Heart right ventricle (tissue), 16 donors: ENCODE measurements around the gene PLAC9. TPM values are rescaled to one million over a fixed set of nuclear protein-coding genes. Genes with fewer than 3 reads are reported as not detected.

Source experiments
- ATAC-seq, 8 donors: fragments of 200-7000 bp; cut with Tn5 transposase; one replicate each; pipeline ENCODE4 v1.9.1; 2020; ENCODE audit warnings: mild to moderate bottlenecking in 8 of 8, moderate library complexity in 8 of 8, moderate number of reproducible peaks in 1 of 8
- DNase-seq, 2 donors: peaks; one replicate each; pipeline ENCODE4 v3.0.0-alpha.2; 2020
- H3K27ac ChIP-seq, 10 donors: fragments of 200-600 bp; sonication (generic) in 2 of 10; one replicate each; pipeline versions ENCODE4 v1.5.0 to v1.8.0; 2020 to 2022; ENCODE audit warnings: mild to moderate bottlenecking in 3 of 10
- H3K27me3 ChIP-seq, 7 donors: fragments of 200-600 bp; one replicate each; pipeline ENCODE4 v1.8.0; 2021 to 2022; ENCODE audit warnings: mild to moderate bottlenecking in 2 of 7
- H3K36me3 ChIP-seq, 9 donors: fragments of 200-600 bp; sonication (generic) in 1 of 9; one replicate each; pipeline versions ENCODE4 v1.5.0 to v1.8.0; 2020 to 2022; ENCODE audit warnings: mild to moderate bottlenecking in 2 of 9
- H3K4me1 ChIP-seq, 9 donors: fragments of 200-600 bp; sonication (generic) in 1 of 9; one replicate each; pipeline versions ENCODE4 v1.5.0 to v1.8.0; 2020 to 2022; ENCODE audit warnings: mild to moderate bottlenecking in 4 of 9
- H3K4me3 ChIP-seq, 10 donors: fragments of 200-600 bp; sonication (generic) in 2 of 10; one replicate each; pipeline versions ENCODE4 v1.5.0 to v1.8.0; 2020 to 2022; ENCODE audit warnings: mild to moderate bottlenecking in 7 of 10, moderate library complexity in 2 of 10
- H3K9me3 ChIP-seq, 11 donors: fragments of 200-600 bp in 10 of 11; sonication (generic) in 2 of 11; one replicate each; pipeline versions ENCODE4 v1.5.0 to v1.8.0; 2013 to 2022; ENCODE audit warnings: mild to moderate bottlenecking in 2 of 11, control low read depth in 1 of 11, moderate library complexity in 1 of 11
- WGBS, 2 donors: extraction: QIAGEN DNeasy Blood & Tissue Kit; methylation state at CpG; one replicate each; pipeline ENCODE4 v1.1.7; 2013; ENCODE audit warnings: inconsistent platforms in 1 of 2; 5-methylcytosine and 5-hydroxymethylcytosine counted together
- intact Hi-C, 10 donors: fragments of 100-400 bp; cut with DNase I; formaldehyde crosslinking; loops; one replicate each; pipeline versions ENCODE4 v1.11.1 to v1.14.2; 2022
- polyA plus RNA-seq, 2 donors: library from polyadenylated mRNA; stranded (reverse); fragments of 200-250 nt; gene quantifications; one replicate each; pipeline ENCODE4 v1.2.3, GENCODE V29; 2013
- total RNA-seq, 10 donors: library from RNA; stranded (reverse); fragmentation: NEBNext Ultra II Directional in 3 of 10; extraction: Animal tissue kit (Norgen Biotek cat#: 25700) in 3 of 10; gene quantifications; one replicate each; pipeline versions ENCODE4 v1.2.1 to v1.2.4, GENCODE V29; 2021 to 2023
- TF ChIP-seq, protein P1 (sequence below), 9 donors: fragments of 200-600 bp; sonication (generic) in 2 of 9; IDR thresholded peaks; one replicate each; pipeline versions ENCODE4 v1.5.0 to v1.8.0; 2021 to 2022; ENCODE audit warnings: antibody characterized with exemption in 9 of 9, mild to moderate bottlenecking in 5 of 9, moderate library complexity in 1 of 9
- donor health status: Arrhythmogenic right ventricular cardiomyopathy.
- donor health status: ischemic (EF 13 %, LVEDD 7.1; RV severe dilation, severe dysfunction).
- donor health status: healthy with polysubstance abuse.
- donor health status: DM: no; HTN: yes; CAD: no.
- donor health status: DM: no; HTN: no; CAD: no.
- donor health status: ischemic (EF 25% LVEDD 6.9; RV normal size, moderate dysfunction).
- donor health status: ischemic (EF 25% LVEDD 5.7; RV mildly dilated, moderate dysfunction).
- donor health status: healthy.
- donor health status: DM: yes; HTN: yes; CAD: no.
- donor health status: Ischemic cardiomyopathy.
- donor health status: ischemic (EF 35%, LVEDD 5.7; RV mildly dilated, moderate dysfunction).
- donor health status: nonischemic (EF 11% LVEDD 7.7; RV severe dilation, severe dysfunction).
- donor health status: DM: yes; HTN: yes; CAD: no.
- donor health status: PGD.
- donor health status: ischemic (EF 29% LVEDD 5.4; RV normal size, mild dysfunction).
- donor health status: nonischemic (EF 23%, LVEDD 6.1; RV moderate dilation, normal function).

PLAC9 gene
- total and polyA plus RNA-seq, 12 donors = 16.8 to 129 (median 28.7) TPM

DNA sequence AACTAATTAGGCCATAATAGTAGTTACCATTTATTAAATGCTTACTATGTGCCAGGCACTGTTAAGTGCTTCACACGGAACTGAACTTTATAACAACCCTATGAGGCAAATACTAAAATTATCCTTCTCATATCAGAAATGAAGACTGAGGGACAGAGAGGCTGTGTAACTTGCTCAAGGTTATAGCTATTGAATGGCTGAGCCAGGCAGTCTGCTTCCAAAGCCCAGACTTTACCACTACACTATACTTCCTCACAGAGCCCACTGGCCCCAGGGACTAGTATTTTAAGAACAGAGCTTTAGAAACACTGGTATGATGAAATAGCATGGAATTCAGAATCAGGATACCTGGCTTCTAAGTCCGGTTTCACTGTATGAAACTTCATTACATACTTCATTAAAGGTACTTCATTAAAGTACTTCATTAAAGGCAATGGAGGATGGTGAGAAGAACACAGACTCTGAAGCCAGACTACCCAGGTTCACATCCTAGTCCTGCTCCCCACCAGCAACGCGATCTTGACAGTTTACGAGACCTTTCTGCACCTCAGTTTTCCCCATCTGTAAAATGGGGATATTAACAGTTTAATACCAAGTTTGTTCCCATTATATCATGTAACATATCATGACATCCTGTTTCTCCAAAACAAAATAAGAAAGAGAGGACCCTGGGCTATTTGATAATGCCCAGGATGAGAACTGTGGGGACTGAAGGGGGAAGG, 53.2 kb downstream of the PLAC9 start:
- Histone ChIP-seq H3K27me3 (no peaks in the 10 kb centered on the region), H3K36me3 (peaks cover 0 to 15% (median 0%) of the 10 kb centered on the region in 9 donors), H3K4me3 (no peak overlapping the region), H3K4me1 (peaks cover 28 to 97% (median 89%) of the 10 kb centered on the region in 9 donors), H3K27ac (peak overlapping the region; percentile 33 to 84 (median 82)), H3K9me3 (no peaks in the 10 kb centered on the region)
- WGBS, 2 donors = 78 to 79% methylated on average over 5 of the region's 5 CpGs
- TF ChIP-seq, protein P1, sequence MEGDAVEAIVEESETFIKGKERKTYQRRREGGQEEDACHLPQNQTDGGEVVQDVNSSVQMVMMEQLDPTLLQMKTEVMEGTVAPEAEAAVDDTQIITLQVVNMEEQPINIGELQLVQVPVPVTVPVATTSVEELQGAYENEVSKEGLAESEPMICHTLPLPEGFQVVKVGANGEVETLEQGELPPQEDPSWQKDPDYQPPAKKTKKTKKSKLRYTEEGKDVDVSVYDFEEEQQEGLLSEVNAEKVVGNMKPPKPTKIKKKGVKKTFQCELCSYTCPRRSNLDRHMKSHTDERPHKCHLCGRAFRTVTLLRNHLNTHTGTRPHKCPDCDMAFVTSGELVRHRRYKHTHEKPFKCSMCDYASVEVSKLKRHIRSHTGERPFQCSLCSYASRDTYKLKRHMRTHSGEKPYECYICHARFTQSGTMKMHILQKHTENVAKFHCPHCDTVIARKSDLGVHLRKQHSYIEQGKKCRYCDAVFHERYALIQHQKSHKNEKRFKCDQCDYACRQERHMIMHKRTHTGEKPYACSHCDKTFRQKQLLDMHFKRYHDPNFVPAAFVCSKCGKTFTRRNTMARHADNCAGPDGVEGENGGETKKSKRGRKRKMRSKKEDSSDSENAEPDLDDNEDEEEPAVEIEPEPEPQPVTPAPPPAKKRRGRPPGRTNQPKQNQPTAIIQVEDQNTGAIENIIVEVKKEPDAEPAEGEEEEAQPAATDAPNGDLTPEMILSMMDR (IDR thresholded peaks at IDR 0.05) = no peak
- DNase-seq (no peak), ATAC-seq (peak in 7 of 8 donors; percentile 58 to 83 (median 74))
- intact Hi-C loops = no loop called here

DNA sequence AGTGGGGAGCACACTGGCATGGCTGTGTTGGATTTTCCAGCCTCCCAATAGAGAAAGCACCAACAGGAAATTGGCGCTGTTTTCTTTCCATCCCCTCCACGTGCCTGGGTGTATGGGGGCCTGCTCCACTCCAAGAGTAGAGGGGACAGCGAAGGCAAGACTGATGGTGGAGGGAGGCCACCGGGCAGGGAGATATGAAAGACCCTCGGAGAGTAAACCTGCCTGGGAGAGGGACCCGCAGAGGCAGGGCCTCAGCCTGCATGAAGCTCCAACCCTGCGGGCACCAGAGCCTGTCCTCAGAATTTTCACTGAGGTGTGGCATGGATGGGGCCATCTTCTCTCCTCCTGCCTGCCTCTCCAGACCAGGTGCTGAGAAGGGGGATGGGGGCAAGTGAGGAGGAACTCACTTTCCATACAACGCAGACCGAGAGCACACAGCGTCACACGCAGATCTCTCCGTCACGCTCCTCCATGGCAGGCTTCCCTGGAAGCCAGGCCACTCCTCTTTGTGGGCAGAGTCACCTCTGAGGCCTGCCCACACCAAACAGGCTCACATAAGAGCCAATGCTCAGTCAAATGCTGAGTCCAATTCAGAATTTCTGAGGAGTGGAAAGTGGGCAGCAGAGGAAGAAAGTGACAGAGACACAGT, 54.0 kb downstream of the PLAC9 start:
- TF ChIP-seq, protein P1 (IDR thresholded peaks at IDR 0.05) = no peak
- H3K4me1 ChIP-seq = peaks cover 29 to 97% (median 90%) of the 10 kb centered on the region in 9 donors
- intact Hi-C loops = loop anchor here in 1 of 10 donors (1.0 kb wide), 1 partner anchor 12 kb away; no protein-coding TSS in a partner anchor
- no peak overlapping the region for H3K4me3 ChIP-seq
- DNase-seq (peak in 1 of 2 donors; percentile 65), ATAC-seq (peak; percentile 72 to 87 (median 84))
- peak overlapping the region; percentile 19 to 84 (median 82) for H3K27ac ChIP-seq
- WGBS, 2 donors = 67 to 71% methylated on average over 13 of the region's 13 CpGs
- H3K36me3 ChIP-seq = peaks cover 0 to 10% (median 0%) of the 10 kb centered on the region in 9 donors
- no peaks in the 10 kb centered on the region for H3K9me3 ChIP-seq
- H3K27me3 ChIP-seq = no peaks in the 10 kb centered on the region

DNA sequence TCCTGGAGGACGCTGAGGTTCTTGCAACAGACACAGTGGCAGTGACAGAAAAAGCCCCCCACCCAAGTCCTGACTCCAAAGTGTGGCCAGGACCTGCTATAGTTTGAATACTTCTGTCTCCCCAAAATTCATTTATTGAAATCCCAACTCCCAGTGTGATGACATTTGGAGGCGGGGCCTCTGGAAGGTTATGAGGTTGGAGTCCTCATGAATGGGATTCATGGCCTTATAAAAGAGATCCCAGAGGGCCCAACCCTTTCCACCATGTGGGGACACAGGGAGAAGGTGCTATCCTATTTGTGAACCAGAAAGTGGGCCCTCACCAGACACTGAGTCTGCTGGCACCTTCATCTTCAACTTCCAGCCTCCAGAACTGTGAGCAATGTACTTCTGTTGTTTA, 54.5 kb downstream of the PLAC9 start:
- TF ChIP-seq, protein P1 (IDR thresholded peaks at IDR 0.05) = no peak
- H3K27ac ChIP-seq = peak overlapping the region in 9 of 10 donors; percentile 69 to 84 (median 82)
- WGBS, 2 donors = 85 to 88% methylated on average over 2 of the region's 2 CpGs
- intact Hi-C loops = loop anchor here in 1 of 10 donors (1.0 kb wide), 1 partner anchor 11 kb away; no protein-coding TSS in a partner anchor
- peaks cover 0 to 14% (median 0%) of the 10 kb centered on the region in 9 donors for H3K36me3 ChIP-seq
- no peaks in the 10 kb centered on the region for H3K27me3 ChIP-seq
- no peak overlapping the region for H3K4me3 ChIP-seq
- H3K9me3 ChIP-seq = no peaks in the 10 kb centered on the region
- DNase-seq = no peak
- ATAC-seq = no peak
- peaks cover 33 to 97% (median 96%) of the 10 kb centered on the region in 9 donors for H3K4me1 ChIP-seq
